ENCODE measurements around the gene IP6K1. TPM values are rescaled to one million over a fixed set of nuclear protein-coding genes. Genes with fewer than 3 reads are reported as not detected.
A peak's percentile ranks its signal among the peaks of the same experiment; 100 is the strongest.

The IP6K1 gene
- total and polyA plus RNA-seq, 10 of the 15 experiments (the other 5 are each of a cell fraction or from before 2014, with no cell fraction given), result 1.3 to 30.6 (median 18.2) TPM

GRCh38 chr3:49674497-49674983, 111.8 kb downstream of the IP6K1 start:
- FAIRE-seq (no peak), ATAC-seq (peak; percentile 48), DNase-seq (ENCODE audit: low read depth, low spot score) (no peak)
- Histone ChIP-seq H3K36me3 (ENCODE audit: control insufficient read depth in 2 of 2, insufficient read depth in 2 of 2, low read length in 1 of 2) (peaks cover 7 to 12% of the 10 kb centered on the region in 2 experiments), H3K27me3 (replicated peaks in 1 of 2; ENCODE audit: control insufficient read depth in 2 of 2, insufficient read depth in 2 of 2, low read length in 1 of 2) (no peaks in the 10 kb centered on the region), H4K20me1 (ENCODE audit: control insufficient read depth, insufficient read depth) (no peaks in the 10 kb centered on the region), H3K9ac (ENCODE audit: control insufficient read depth, insufficient read depth, low read length) (peak overlapping the region; percentile 90), H3K4me1 (ENCODE audit: control insufficient read depth, insufficient read depth, low read length) (peaks cover 10% of the 10 kb centered on the region), H2AFZ (ENCODE audit: control insufficient read depth, low read depth, low read length) (peak overlapping the region; percentile 65), H3K4me2 (ENCODE audit: control insufficient read depth, insufficient read depth) (peak overlapping the region; percentile 98), H3K27ac (ENCODE audit: control insufficient read depth, insufficient read depth) (peak overlapping the region; percentile 86), H3K4me3 (peak overlapping the region; percentile 94), H3K9me3 (replicated peaks; ENCODE audit: control insufficient read depth, insufficient read depth, low read length) (no peaks in the 10 kb centered on the region), H3K79me2 (ENCODE audit: control insufficient read depth, insufficient read depth, low read length) (peaks cover 20% of the 10 kb centered on the region)
- BruUV-seq (replicated peaks), result no TSS peak
- ChIA-PET POLR2A (no interaction called here), CTCF (interaction anchor here (1.0 kb wide), 1 partner anchor 14 kb away, joined by 3 read pairs; the partner anchor contains the start of genes MST1 and RNF123), RAD21 (ENCODE audit: unreplicated experiment) (no interaction called here), SMC1A (ENCODE audit: uncharacterized antibody, unreplicated experiment) (no interaction called here)
- intact Hi-C loops (cut with micrococcal nuclease; ENCODE audit: unreplicated experiment) (loop anchor here (5.0 to 10.0 kb wide), 2 partner anchors 222 to 650 kb away; partner anchors contain the start of genes IMPDH2 and NDUFAF3), in situ Hi-C loops (cut with MboI) (loop anchor here (10.0 kb wide), 1 partner anchor 140 kb away; no protein-coding TSS in a partner anchor)
- 1% methylated on average over 33 of the region's 34 CpGs for WGBS (ENCODE audit: insufficient coverage, insufficient replicate concordance, low lambda C conversion rate, missing lambda C conversion rate)
- TF ChIP-seq NKRF (conservative IDR thresholded peaks at IDR 0.05), result peak; percentile 30
- peak; percentile 95 for TF ChIP-seq LARP7 (IDR thresholded peaks at IDR 0.05)
- TF ChIP-seq, protein P1, sequence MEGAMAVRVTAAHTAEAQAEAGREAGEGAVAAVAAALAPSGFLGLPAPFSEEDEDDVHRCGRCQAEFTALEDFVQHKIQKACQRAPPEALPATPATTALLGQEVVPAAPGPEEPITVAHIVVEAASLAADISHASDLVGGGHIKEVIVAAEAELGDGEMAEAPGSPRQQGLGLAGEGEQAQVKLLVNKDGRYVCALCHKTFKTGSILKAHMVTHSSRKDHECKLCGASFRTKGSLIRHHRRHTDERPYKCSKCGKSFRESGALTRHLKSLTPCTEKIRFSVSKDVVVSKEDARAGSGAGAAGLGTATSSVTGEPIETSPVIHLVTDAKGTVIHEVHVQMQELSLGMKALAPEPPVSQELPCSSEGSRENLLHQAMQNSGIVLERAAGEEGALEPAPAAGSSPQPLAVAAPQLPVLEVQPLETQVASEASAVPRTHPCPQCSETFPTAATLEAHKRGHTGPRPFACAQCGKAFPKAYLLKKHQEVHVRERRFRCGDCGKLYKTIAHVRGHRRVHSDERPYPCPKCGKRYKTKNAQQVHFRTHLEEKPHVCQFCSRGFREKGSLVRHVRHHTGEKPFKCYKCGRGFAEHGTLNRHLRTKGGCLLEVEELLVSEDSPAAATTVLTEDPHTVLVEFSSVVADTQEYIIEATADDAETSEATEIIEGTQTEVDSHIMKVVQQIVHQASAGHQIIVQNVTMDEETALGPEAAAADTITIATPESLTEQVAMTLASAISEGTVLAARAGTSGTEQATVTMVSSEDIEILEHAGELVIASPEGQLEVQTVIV (IDR thresholded peaks at IDR 0.05; ENCODE audit: borderline replicate concordance, partially characterized antibody), result no peak
- 0 out of 2 replicates have a peak, but pooled peaks have one; percentile 8 for TF ChIP-seq SIN3A (IDR thresholded peaks at IDR 0.05; ENCODE audit: low read depth, low read length)
- TF ChIP-seq, protein P2, sequence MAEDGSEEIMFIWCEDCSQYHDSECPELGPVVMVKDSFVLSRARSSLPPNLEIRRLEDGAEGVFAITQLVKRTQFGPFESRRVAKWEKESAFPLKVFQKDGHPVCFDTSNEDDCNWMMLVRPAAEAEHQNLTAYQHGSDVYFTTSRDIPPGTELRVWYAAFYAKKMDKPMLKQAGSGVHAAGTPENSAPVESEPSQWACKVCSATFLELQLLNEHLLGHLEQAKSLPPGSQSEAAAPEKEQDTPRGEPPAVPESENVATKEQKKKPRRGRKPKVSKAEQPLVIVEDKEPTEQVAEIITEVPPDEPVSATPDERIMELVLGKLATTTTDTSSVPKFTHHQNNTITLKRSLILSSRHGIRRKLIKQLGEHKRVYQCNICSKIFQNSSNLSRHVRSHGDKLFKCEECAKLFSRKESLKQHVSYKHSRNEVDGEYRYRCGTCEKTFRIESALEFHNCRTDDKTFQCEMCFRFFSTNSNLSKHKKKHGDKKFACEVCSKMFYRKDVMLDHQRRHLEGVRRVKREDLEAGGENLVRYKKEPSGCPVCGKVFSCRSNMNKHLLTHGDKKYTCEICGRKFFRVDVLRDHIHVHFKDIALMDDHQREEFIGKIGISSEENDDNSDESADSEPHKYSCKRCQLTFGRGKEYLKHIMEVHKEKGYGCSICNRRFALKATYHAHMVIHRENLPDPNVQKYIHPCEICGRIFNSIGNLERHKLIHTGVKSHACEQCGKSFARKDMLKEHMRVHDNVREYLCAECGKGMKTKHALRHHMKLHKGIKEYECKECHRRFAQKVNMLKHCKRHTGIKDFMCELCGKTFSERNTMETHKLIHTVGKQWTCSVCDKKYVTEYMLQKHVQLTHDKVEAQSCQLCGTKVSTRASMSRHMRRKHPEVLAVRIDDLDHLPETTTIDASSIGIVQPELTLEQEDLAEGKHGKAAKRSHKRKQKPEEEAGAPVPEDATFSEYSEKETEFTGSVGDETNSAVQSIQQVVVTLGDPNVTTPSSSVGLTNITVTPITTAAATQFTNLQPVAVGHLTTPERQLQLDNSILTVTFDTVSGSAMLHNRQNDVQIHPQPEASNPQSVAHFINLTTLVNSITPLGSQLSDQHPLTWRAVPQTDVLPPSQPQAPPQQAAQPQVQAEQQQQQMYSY (CRISPR knock-in tag; IDR thresholded peaks at IDR 0.05), result no peak
- TF ChIP-seq JUND (IDR thresholded peaks at IDR 0.05; ENCODE audit: low read depth, low read length), result no peak
- TF ChIP-seq YY1 (IDR thresholded peaks at IDR 0.05; ENCODE audit: low read depth, low read length), result peak; percentile 53; the same call in 1 of the 2 replicates
